ENCODE results near the gene ZNF467.
A peak's percentile ranks its signal among the peaks of the same experiment; 100 is the strongest.

ZNF467 gene

DNA sequence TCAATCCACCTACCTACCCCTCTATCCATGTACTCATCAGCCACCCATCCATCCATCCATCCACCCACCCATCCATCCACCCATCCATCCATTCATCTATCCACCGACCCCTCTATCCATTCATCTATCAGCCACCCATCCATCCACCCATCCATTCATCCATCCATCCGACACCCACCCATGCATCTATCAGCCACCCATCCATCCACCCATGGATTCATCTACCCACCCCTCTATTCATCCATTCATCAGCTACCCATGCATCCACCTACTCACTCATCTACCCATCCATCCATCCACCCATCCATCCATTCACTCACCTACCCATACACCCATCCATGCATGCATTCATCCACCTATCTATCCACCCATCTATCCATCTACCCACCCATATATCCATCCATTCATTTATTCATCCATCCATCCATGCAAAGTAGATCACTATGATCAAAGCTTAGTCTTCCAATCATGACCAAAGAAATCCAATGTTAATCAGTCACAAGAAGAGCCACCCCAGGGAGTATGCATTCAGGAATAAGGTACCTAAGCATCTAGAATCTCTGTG lies 27.7 kb upstream of the ZNF467 start:
- no peak for TF ChIP-seq CTCF (IDR thresholded peaks at IDR 0.05; ENCODE audit: low read depth, low read length)
- in situ Hi-C loops (cut with HindIII; ENCODE audit: low sequenced_read_pairs): no loop called here
- H3K4me3 ChIP-seq (ENCODE audit: low read depth, low read length): no peak overlapping the region
- no peak for DNase-seq (ENCODE audit: low read depth, low spot score)

GRCh38 chr7:149800169-149800555 lies 26.8 kb upstream of the ZNF467 start:
- TF ChIP-seq CTCF (IDR thresholded peaks at IDR 0.05; ENCODE audit: low read depth, low read length): no peak
- in situ Hi-C loops (cut with HindIII; ENCODE audit: low sequenced_read_pairs): no loop called here
- no peak for DNase-seq (ENCODE audit: low read depth, low spot score)
- H3K4me3 ChIP-seq (ENCODE audit: low read depth, low read length): no peak overlapping the region

DNA sequence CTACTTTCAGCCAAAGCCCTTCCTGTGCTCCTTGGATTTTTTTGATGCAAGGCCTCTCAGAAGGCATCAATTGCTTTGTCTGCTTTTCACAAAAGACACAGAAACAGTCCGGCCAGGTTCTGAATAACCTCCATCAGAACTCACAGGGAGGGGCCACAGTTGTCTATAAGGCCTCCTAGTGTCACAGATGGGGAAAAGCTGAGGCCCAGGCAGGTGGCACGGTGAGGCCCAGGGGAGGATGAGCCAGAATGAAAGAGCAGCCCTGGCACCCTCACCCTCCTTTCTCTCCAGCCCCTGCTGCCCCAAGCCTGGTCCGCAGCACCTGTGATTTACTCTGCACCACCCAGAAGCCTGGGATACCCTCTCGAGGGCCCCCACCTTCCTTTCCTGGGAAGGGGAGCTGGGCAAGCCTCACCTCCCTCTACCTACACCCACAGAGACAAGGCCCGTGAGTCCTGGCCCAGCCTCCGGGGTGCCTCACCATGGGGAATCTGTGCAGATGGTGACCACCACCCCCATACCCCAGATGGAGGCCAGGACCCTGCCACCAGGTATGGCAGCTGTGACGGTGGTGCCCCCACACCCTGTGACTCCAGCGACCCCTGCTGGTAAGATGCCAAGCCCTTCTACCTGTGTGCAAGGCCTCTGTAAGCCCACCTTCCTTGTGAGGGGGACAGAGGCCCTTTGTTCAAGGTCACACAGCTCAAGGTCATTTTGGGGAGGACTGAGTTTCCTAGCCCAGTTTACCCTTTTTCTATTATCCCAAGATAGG lies 26.2 kb upstream of the ZNF467 start:
- peak; percentile 15 for TF ChIP-seq CTCF (IDR thresholded peaks at IDR 0.05; ENCODE audit: low read depth, low read length)

DNA sequence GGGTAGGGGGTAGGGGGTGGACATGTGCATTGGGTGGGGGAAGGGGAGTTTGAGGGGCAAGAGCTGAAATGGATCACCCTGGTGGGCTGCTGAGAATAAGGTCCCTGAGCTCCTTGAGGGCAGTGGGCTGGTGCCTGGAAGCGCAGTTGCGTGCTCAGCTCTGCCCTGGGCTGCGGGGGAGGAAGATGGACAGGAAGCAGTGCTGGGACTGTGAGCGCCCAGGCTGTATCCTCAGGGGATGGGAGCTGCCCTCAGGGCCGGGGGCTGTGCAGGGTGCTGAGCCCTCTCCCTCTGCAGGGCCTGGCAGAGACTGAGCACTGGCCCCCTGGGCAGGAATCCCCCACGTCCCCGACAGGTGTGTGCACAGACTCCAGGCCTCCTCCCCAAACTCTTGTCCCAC lies 24.4 kb upstream of the ZNF467 start:
- in situ Hi-C loops (cut with HindIII; ENCODE audit: low sequenced_read_pairs): no loop called here
- DNase-seq (ENCODE audit: low read depth, low spot score): no peak

More for the DNA sequence above, 26.2 kb upstream of the ZNF467 start:
- H3K4me3 ChIP-seq (ENCODE audit: low read depth, low read length): no peak overlapping the region
- DNase-seq (ENCODE audit: low read depth, low spot score): no peak
- in situ Hi-C loops (cut with HindIII; ENCODE audit: low sequenced_read_pairs): no loop called here

DNA sequence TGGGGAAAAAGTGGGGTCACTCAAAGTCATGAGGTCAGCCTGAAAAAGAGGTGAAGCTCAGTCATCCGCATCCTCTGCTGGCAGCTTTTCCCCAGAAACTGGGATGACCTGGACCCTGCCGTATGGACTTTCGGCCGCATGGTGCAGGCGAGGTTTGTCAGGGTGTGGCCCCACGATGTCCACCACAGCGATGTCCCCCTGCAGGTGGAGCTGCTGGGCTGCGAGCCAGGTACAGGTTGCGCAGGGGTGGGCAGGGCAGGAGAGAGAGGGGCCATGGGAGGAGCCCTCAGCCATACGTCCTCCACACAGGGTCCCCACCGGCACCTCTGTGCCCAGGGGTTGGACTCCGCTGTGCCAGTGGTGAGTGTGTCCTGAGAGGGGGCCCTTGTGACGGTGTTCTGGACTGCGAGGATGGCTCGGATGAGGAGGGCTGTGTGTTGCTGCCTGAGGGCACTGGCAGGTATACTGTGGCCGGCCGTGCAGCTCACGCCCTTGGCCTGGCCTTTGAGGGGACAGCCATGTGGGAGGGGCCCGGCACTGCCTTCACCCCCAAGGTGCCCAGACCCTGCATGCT lies 23.0 kb upstream of the ZNF467 start:
- TF ChIP-seq CTCF (IDR thresholded peaks at IDR 0.05; ENCODE audit: low read depth, low read length): no peak
- no peak for DNase-seq (ENCODE audit: low read depth, low spot score)
- H3K4me3 ChIP-seq (ENCODE audit: low read depth, low read length): no peak overlapping the region
- in situ Hi-C loops (cut with HindIII; ENCODE audit: low sequenced_read_pairs): no loop called here

More for the DNA sequence above, 24.4 kb upstream of the ZNF467 start:
- no peak overlapping the region for H3K4me3 ChIP-seq (ENCODE audit: low read depth, low read length)
- no peak for TF ChIP-seq CTCF (IDR thresholded peaks at IDR 0.05; ENCODE audit: low read depth, low read length)

- TF ChIP-seq CTCF (IDR thresholded peaks at IDR 0.05; ENCODE audit: low read depth, low read length): no peak
- DNase-seq (ENCODE audit: low read depth, low spot score): no peak
Observed at GRCh38 chr7:149795126-149795525, 21.7 kb upstream of the ZNF467 start.

More at GRCh38 chr7:149795126-149795525, 21.7 kb upstream of the ZNF467 start:
- in situ Hi-C loops (cut with HindIII; ENCODE audit: low sequenced_read_pairs): no loop called here
- no peak overlapping the region for H3K4me3 ChIP-seq (ENCODE audit: low read depth, low read length)
